HG02623 (cell line): ENCODE measurements around the gene SH2D1B.

Experiments used
- ATAC-seq: cut with Tn5 transposase; IDR thresholded peaks from one replicate; pipeline ENCODE4 v1.9.1; 2021; ENCODE audit warnings: moderate library complexity; ENCODE audit not compliant: unreplicated experiment

SH2D1B gene

GRCh38 chr1:162383516-162383915 lies 28.4 kb downstream of the SH2D1B start:
- no peak for ATAC-seq

- no peak for ATAC-seq
These were observed 28.8 kb downstream of the SH2D1B start for GRCh38 chr1:162383091-162383490.

- ATAC-seq: no peak
These were observed 29.8 kb downstream of the SH2D1B start for GRCh38 chr1:162381941-162382750.

GRCh38 chr1:162381383-162381782 lies 30.6 kb downstream of the SH2D1B start, which contains the start of gene C1orf226:
Gene C1orf226, plus strand, starts transcription at chr1:162381728. Its CDS starts 174 bp downstream, at chr1:162381902.
- ATAC-seq: no peak

- ATAC-seq: no peak
These were observed 31.7 kb downstream of the SH2D1B start for GRCh38 chr1:162380061-162380846.

GRCh38 chr1:162376691-162377090 lies 35.2 kb downstream of the SH2D1B start, which contains the start of gene SPATA46:
Gene SPATA46, minus strand, starts transcription at chr1:162376854. Its CDS starts 64 bp downstream, at chr1:162376790.
- ATAC-seq: no peak

GRCh38 chr1:162375463-162375862 lies 36.5 kb downstream of the SH2D1B start:
- ATAC-seq: no peak

GRCh38 chr1:162374406-162374805 lies 37.5 kb downstream of the SH2D1B start:
- ATAC-seq: no peak

- no peak for ATAC-seq
These were observed 38.2 kb downstream of the SH2D1B start for GRCh38 chr1:162373541-162374260.

GRCh38 chr1:162373072-162373427 lies 38.9 kb downstream of the SH2D1B start:
- no peak for ATAC-seq

GRCh38 chr1:162372159-162373071 lies 39.5 kb downstream of the SH2D1B start:
- no peak for ATAC-seq

GRCh38 chr1:162371611-162372010 lies 40.3 kb downstream of the SH2D1B start:
- ATAC-seq: no peak

GRCh38 chr1:162370721-162371120 lies 41.2 kb downstream of the SH2D1B start:
- ATAC-seq: no peak

GRCh38 chr1:162370161-162370560 lies 41.8 kb downstream of the SH2D1B start:
- ATAC-seq: no peak

- no peak for ATAC-seq
These were observed 42.4 kb downstream of the SH2D1B start for GRCh38 chr1:162369571-162369970.

- ATAC-seq: no peak
These were observed 43.5 kb downstream of the SH2D1B start for GRCh38 chr1:162368451-162368850.

- no peak for ATAC-seq
These were observed 44.2 kb downstream of the SH2D1B start for GRCh38 chr1:162367772-162368171.

- ATAC-seq: no peak
These were observed 44.9 kb downstream of the SH2D1B start for GRCh38 chr1:162367073-162367472.

- no peak for ATAC-seq
These were observed 45.3 kb downstream of the SH2D1B start for GRCh38 chr1:162366671-162367070.

GRCh38 chr1:162366149-162366548 lies 45.8 kb downstream of the SH2D1B start:
- no peak for ATAC-seq
